BE2C (cell line): ENCODE measurements around the gene RTKN2. TPM values are rescaled to one million over a fixed set of nuclear protein-coding genes. Genes with fewer than 3 reads are reported as not detected.

Source experiments
- DNase-seq: peaks from one replicate; pipeline ENCODE4 v3.0.0-alpha.2; 2020
- H3K27me3 ChIP-seq: fragments of 250-450 bp; sonication (Bioruptor Pico); 2 replicates; pipeline ENCODE4 v1.5.1; 2020; ENCODE audit warnings: mild to moderate bottlenecking
- H3K36me3 ChIP-seq: fragments of 250-450 bp; sonication (Bioruptor Pico); 2 replicates; pipeline ENCODE4 v1.5.1; 2020; ENCODE audit warnings: mild to moderate bottlenecking
- H3K4me1 ChIP-seq: fragments of 250-450 bp; sonication (Bioruptor Pico); 2 replicates; pipeline ENCODE4 v1.5.1; 2020
- H3K4me3 ChIP-seq: 2 replicates; pipeline ENCODE4 v1.5.1; 2011; ENCODE audit warnings: low read depth, low read length
- H3K9me3 ChIP-seq: fragments of 250-450 bp; sonication (Bioruptor Pico); 2 replicates; pipeline ENCODE4 v1.5.1; 2020
- polyA plus RNA-seq: library from polyadenylated mRNA; unstranded; fragments of >200 nt; gene quantifications from one replicate; pipeline ENCODE4 v1.2.1, GENCODE V29; 2012; ENCODE audit warnings: low read depth, missing spikeins; ENCODE audit not compliant: insufficient read length, insufficient read depth
- TF ChIP-seq, protein P1 (sequence below): IDR thresholded peaks from 2 replicates; pipeline ENCODE4 v1.5.1; 2012; ENCODE audit warnings: mild to moderate bottlenecking, low read depth, low read length

The RTKN2 gene, protein sequence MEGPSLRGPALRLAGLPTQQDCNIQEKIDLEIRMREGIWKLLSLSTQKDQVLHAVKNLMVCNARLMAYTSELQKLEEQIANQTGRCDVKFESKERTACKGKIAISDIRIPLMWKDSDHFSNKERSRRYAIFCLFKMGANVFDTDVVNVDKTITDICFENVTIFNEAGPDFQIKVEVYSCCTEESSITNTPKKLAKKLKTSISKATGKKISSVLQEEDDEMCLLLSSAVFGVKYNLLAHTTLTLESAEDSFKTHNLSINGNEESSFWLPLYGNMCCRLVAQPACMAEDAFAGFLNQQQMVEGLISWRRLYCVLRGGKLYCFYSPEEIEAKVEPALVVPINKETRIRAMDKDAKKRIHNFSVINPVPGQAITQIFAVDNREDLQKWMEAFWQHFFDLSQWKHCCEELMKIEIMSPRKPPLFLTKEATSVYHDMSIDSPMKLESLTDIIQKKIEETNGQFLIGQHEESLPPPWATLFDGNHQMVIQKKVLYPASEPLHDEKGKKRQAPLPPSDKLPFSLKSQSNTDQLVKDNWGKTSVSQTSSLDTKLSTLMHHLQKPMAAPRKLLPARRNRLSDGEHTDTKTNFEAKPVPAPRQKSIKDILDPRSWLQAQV
- 0.73 TPM for polyA plus RNA-seq

DNA sequence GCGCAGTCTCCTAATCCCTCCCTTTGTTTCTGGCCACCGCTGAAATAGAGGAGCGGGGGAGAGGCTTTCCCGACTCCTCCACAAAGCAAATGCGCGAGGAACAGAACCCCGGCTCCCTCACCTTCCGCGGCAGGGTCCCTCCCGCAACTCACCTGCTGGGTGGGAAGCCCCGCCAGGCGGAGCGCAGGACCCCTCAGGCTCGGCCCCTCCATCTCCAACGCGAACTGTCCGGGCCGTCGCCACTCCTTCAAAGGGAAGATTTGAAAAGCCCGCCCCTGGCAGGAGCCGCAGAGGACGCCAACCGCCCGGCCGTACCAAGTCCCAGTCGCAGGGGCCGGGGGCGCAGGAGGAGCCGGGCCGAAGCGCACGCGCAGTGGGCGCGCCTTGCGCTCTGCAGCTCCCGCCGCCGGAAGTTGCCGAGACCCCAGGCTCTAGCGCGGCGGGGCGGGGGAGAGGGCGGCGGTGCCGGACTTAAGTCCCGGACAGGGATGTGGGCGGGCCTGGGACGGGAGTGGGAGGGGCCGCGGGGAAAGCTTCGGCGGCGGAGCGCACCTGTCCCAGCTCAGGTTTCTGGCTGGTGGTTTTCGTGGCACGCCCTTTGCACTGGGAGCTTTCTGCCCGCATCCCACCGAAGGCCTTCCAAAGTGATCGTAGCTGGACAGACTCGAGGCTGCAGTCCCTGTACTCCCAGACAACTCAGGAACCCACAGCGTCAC lies at the start of gene RTKN2:
RTKN2 (minus strand) TSS at position 446 of the 716 bp plus-strand sequence; CDS start at position 212, 234 bp downstream.
- TF ChIP-seq, protein P1, sequence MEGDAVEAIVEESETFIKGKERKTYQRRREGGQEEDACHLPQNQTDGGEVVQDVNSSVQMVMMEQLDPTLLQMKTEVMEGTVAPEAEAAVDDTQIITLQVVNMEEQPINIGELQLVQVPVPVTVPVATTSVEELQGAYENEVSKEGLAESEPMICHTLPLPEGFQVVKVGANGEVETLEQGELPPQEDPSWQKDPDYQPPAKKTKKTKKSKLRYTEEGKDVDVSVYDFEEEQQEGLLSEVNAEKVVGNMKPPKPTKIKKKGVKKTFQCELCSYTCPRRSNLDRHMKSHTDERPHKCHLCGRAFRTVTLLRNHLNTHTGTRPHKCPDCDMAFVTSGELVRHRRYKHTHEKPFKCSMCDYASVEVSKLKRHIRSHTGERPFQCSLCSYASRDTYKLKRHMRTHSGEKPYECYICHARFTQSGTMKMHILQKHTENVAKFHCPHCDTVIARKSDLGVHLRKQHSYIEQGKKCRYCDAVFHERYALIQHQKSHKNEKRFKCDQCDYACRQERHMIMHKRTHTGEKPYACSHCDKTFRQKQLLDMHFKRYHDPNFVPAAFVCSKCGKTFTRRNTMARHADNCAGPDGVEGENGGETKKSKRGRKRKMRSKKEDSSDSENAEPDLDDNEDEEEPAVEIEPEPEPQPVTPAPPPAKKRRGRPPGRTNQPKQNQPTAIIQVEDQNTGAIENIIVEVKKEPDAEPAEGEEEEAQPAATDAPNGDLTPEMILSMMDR, result no peak
- H3K4me1 ChIP-seq, result no peaks in the 10 kb centered on the region
- peak within 1 kb of the TSS; percentile 86 for H3K4me3 ChIP-seq
- DNase-seq, result peak; percentile 88
- H3K27me3 ChIP-seq, result no peaks in the 10 kb centered on the region
- H3K36me3 ChIP-seq, result no peaks in the 10 kb centered on the region
- no peaks in the 10 kb centered on the region for H3K9me3 ChIP-seq

GRCh38 chr10:62317257-62317656 lies 48.6 kb upstream of the RTKN2 start:
- H3K9me3 ChIP-seq, result no peaks in the 10 kb centered on the region
- DNase-seq, result no peak
- H3K4me1 ChIP-seq, result no peaks in the 10 kb centered on the region
- TF ChIP-seq, protein P1, result no peak
- H3K36me3 ChIP-seq, result no peaks in the 10 kb centered on the region
- H3K27me3 ChIP-seq, result no peaks in the 10 kb centered on the region
- no peak overlapping the region for H3K4me3 ChIP-seq

GRCh38 chr10:62309254-62309653 lies 40.6 kb upstream of the RTKN2 start:
- no peak for DNase-seq
- no peaks in the 10 kb centered on the region for H3K36me3 ChIP-seq
- no peaks in the 10 kb centered on the region; the same call in 1 of the 2 replicates for H3K27me3 ChIP-seq
- TF ChIP-seq, protein P1, result no peak
- H3K4me1 ChIP-seq, result no peaks in the 10 kb centered on the region
- no peak overlapping the region for H3K4me3 ChIP-seq
- no peaks in the 10 kb centered on the region for H3K9me3 ChIP-seq

DNA sequence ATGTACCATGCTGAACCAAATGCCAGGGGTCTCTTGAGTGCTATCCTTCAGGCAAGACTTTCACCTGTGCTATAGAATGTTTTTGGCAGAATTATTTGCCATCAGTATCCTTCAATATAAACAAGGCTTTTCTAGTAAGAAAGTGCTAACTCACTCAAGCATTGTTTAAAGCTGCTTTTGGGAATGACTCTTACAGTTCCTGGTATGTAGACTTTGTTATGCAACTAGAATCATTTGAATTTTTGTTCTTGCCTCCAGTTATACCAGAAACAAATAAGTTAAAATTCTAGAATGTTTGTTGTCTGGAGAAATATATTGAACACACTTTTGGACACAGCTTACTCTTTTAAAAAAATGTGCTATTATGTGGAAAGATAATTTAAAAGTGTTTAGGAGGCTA lies 39.5 kb upstream of the RTKN2 start:
- no peaks in the 10 kb centered on the region for H3K9me3 ChIP-seq
- H3K27me3 ChIP-seq, result no peaks in the 10 kb centered on the region; the same call in 1 of the 2 replicates
- no peaks in the 10 kb centered on the region for H3K4me1 ChIP-seq
- TF ChIP-seq, protein P1, result no peak
- no peak overlapping the region for H3K4me3 ChIP-seq
- H3K36me3 ChIP-seq, result no peaks in the 10 kb centered on the region
- DNase-seq, result no peak

DNA sequence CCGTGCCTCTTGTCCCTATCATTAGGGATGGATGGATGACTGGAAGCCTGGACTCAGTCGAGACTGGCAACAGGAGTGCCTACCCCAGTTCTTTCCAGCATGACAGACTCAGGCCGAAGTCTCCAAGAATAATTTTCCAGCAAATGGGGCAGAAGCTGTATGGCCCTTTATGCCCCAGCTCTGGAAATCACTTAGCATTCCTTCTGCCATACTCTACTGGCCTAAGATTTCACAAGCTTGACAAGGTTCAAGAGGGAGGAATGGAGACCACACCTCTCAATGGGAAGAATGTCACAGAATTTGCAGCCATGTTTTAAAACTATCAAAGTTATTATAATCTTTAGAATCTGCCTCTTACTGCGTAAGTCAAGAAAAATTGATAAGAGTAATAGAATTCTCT lies 39.0 kb upstream of the RTKN2 start:
- Histone ChIP-seq H3K36me3 (no peaks in the 10 kb centered on the region), H3K27me3 (no peaks in the 10 kb centered on the region; the same call in 1 of the 2 replicates), H3K4me3 (no peak overlapping the region), H3K4me1 (no peaks in the 10 kb centered on the region), H3K9me3 (no peaks in the 10 kb centered on the region)
- DNase-seq, result no peak
- TF ChIP-seq, protein P1, result no peak
